Mesenchymal stem cell (in vitro differentiated cells and primary cell): ENCODE measurements around the gene L3MBTL3.

Experiments
- DNase-seq: peaks from one replicate; pipeline ENCODE4 v3.0.0-alpha.2; 2013
- H2AFZ ChIP-seq: one replicate; pipeline ENCODE4 v1.6.1; 2013; ENCODE audit warnings: low read depth, mild to moderate bottlenecking, control low read depth, inconsistent platforms, low read length, moderate library complexity
- H2AK5ac ChIP-seq: 2 replicates; pipeline ENCODE4 v1.6.1; 2013; ENCODE audit warnings: low read length, moderate library complexity, mild to moderate bottlenecking, inconsistent platforms; ENCODE audit not compliant: severe bottlenecking
- H2BK120ac ChIP-seq: one replicate; pipeline ENCODE4 v1.6.1; 2013; ENCODE audit warnings: low read depth, mild to moderate bottlenecking, inconsistent platforms, low read length, moderate library complexity
- H2BK12ac ChIP-seq, 2 experiments: one replicate each; pipeline ENCODE4 v1.6.1; 2013; ENCODE audit warnings: inconsistent platforms in 2 of 2, low read length in 2 of 2, mild to moderate bottlenecking in 2 of 2, moderate library complexity in 2 of 2, control low read depth in 1 of 2
- H2BK15ac ChIP-seq: one replicate; pipeline ENCODE4 v1.6.1; 2013; ENCODE audit warnings: mild to moderate bottlenecking, low read depth, inconsistent platforms; ENCODE audit not compliant: poor library complexity, severe bottlenecking
- H2BK5ac ChIP-seq: 2 replicates; pipeline ENCODE4 v1.6.1; 2013; ENCODE audit warnings: low read depth, mild to moderate bottlenecking, low read length, control low read depth, inconsistent platforms; ENCODE audit not compliant: poor library complexity, severe bottlenecking
- H3K14ac ChIP-seq, 2 experiments: one replicate each; pipeline ENCODE4 v1.6.1; 2013; ENCODE audit warnings: inconsistent platforms in 2 of 2, low read length in 2 of 2, control low read depth in 1 of 2, mild to moderate bottlenecking in 1 of 2, moderate library complexity in 1 of 2
- H3K18ac ChIP-seq, 2 experiments: one replicate each; pipeline ENCODE4 v1.6.1; 2013; ENCODE audit warnings: inconsistent platforms in 2 of 2, low read length in 2 of 2, control low read depth in 1 of 2, low read depth in 1 of 2, mild to moderate bottlenecking in 1 of 2
- H3K23ac ChIP-seq, 2 experiments: one replicate each; pipeline ENCODE4 v1.6.1; 2013; ENCODE audit warnings: inconsistent platforms in 2 of 2, low read length in 2 of 2, mild to moderate bottlenecking in 2 of 2, moderate library complexity in 2 of 2, control low read depth in 1 of 2
- H3K27ac ChIP-seq: 2 replicates; pipeline ENCODE4 v1.5.1; 2013; ENCODE audit warnings: mild to moderate bottlenecking, moderate library complexity, low read length, control low read depth, inconsistent platforms; ENCODE audit not compliant: poor library complexity, severe bottlenecking
- H3K27me3 ChIP-seq, 2 experiments: 2 replicates each; pipeline versions ENCODE4 v1.6.1 to v1.7.0; 2013; ENCODE audit warnings: low read length in 2 of 2, mild to moderate bottlenecking in 2 of 2, moderate library complexity in 2 of 2, control low read depth in 1 of 2, inconsistent platforms in 1 of 2; ENCODE audit not compliant: control insufficient read depth in 1 of 2, insufficient read depth in 1 of 2
- H3K36me3 ChIP-seq, 2 experiments: 2 replicates each; pipeline versions ENCODE4 v1.6.1 to v1.7.0; 2013; ENCODE audit warnings: low read length in 2 of 2, control low read depth in 1 of 2, inconsistent platforms in 1 of 2, low read depth in 1 of 2, mild to moderate bottlenecking in 1 of 2; ENCODE audit not compliant: insufficient read depth in 2 of 2, control insufficient read depth in 1 of 2
- H3K4ac ChIP-seq, 2 experiments: one replicate each; pipeline ENCODE4 v1.6.1; 2013; ENCODE audit warnings: inconsistent platforms in 2 of 2, low read length in 2 of 2, mild to moderate bottlenecking in 2 of 2, moderate library complexity in 2 of 2, control low read depth in 1 of 2, low read depth in 1 of 2
- H3K4me1 ChIP-seq: 2 replicates; pipeline ENCODE4 v1.6.1; 2013; ENCODE audit warnings: low read depth, low read length, control low read depth; ENCODE audit not compliant: control insufficient read depth, insufficient read depth
- H3K4me2 ChIP-seq: 2 replicates; pipeline ENCODE4 v1.6.1; 2013; ENCODE audit warnings: low read length, mild to moderate bottlenecking, inconsistent platforms; ENCODE audit not compliant: poor library complexity, severe bottlenecking
- H3K4me3 ChIP-seq, 2 experiments: 2 replicates each; pipeline versions ENCODE4 v1.5.1 to v1.7.0; 2013; ENCODE audit warnings: low read length in 2 of 2, mild to moderate bottlenecking in 2 of 2, control low read depth in 1 of 2, low read depth in 1 of 2; ENCODE audit not compliant: insufficient read depth in 1 of 2
- H3K79me1 ChIP-seq: replicated peaks from 2 replicates; pipeline ENCODE4 v1.6.1; 2013; ENCODE audit warnings: mild to moderate bottlenecking, control low read depth, low read length, inconsistent platforms; ENCODE audit not compliant: poor library complexity, severe bottlenecking
- H3K9ac ChIP-seq: 2 replicates; pipeline ENCODE4 v1.7.0; 2013; ENCODE audit warnings: mild to moderate bottlenecking, low read length, moderate library complexity
- H3K9me3 ChIP-seq: 2 replicates; pipeline ENCODE4 v1.7.0; 2013; ENCODE audit warnings: mild to moderate bottlenecking, low read length; ENCODE audit not compliant: control insufficient read depth
- H4K8ac ChIP-seq: one replicate; pipeline ENCODE4 v1.6.1; 2013; ENCODE audit warnings: inconsistent platforms, mild to moderate bottlenecking, low read length, moderate library complexity
- H4K91ac ChIP-seq: one replicate; pipeline ENCODE4 v1.6.1; 2013; ENCODE audit warnings: mild to moderate bottlenecking, low read length, inconsistent platforms
- WGBS: methylation state at CpG from one replicate; pipeline ENCODE4 v1.1.7; 2013; ENCODE audit warnings: mixed read lengths; 5-methylcytosine and 5-hydroxymethylcytosine counted together

Gene L3MBTL3

DNA sequence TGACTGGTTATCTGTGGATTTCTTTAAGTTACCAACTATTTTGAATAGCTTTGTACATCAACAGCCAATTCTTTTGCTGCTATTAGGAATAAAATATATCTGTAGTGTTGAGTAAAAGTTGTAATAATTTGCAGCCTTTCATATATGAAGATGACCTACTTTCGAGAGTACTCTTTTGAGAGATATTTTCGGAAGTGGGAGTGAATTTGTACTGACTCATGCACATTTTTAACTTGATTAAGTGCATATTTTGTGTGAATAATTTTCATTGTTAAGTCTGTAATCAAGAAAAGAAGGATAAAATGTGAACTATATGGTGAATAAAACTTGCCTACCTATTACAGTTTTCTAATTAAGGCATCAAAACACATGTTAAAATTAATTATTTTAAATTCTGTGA, 51.9 kb downstream of the L3MBTL3 start:
- no peaks in the 10 kb centered on the region for H3K27me3 ChIP-seq
- H4K8ac ChIP-seq = no peak overlapping the region
- no peak for DNase-seq
- H2BK12ac ChIP-seq = no peak overlapping the region
- H3K79me1 ChIP-seq = peaks cover 11% of the 10 kb centered on the region
- H3K23ac ChIP-seq = no peak overlapping the region
- no peak overlapping the region for H2AFZ ChIP-seq
- H3K14ac ChIP-seq = no peak overlapping the region
- 92% methylated on average over 2 of the region's 2 CpGs for WGBS
- no peak overlapping the region for H3K18ac ChIP-seq
- H2BK5ac ChIP-seq = no peak overlapping the region
- H3K9me3 ChIP-seq = no peaks in the 10 kb centered on the region
- no peak overlapping the region for H4K91ac ChIP-seq
- H3K4me2 ChIP-seq = no peak overlapping the region
- H2AK5ac ChIP-seq = no peak overlapping the region
- H3K4ac ChIP-seq = no peak overlapping the region
- no peak overlapping the region for H3K27ac ChIP-seq
- peaks cover 5 to 6% of the 10 kb centered on the region in 2 experiments for H3K36me3 ChIP-seq
- H3K9ac ChIP-seq = no peak overlapping the region
- no peak overlapping the region for H2BK15ac ChIP-seq
- H3K4me1 ChIP-seq = no peaks in the 10 kb centered on the region
- no peak overlapping the region for H3K4me3 ChIP-seq
- H2BK120ac ChIP-seq = no peak overlapping the region

DNA sequence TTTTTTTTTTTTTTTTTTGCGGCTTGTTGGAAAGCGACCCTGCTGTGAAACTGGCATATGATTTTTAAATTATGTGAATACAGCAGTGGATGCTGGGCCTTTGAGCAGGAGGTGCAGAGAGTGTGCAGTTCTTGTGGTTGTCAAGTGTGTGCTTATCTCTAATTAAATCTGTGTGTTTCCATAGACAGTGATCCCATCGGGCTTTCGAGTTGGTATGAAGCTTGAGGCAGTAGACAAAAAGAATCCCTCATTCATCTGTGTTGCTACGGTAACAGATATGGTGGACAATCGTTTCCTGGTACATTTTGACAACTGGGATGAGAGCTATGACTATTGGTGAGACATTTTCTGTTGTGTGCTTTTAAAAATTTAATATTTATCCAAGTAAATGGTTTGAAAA, 52.4 kb downstream of the L3MBTL3 start:
- H3K27me3 ChIP-seq = no peaks in the 10 kb centered on the region
- H3K4me2 ChIP-seq = no peak overlapping the region
- H2BK15ac ChIP-seq = no peak overlapping the region
- no peaks in the 10 kb centered on the region for H3K4me1 ChIP-seq
- H2BK12ac ChIP-seq = no peak overlapping the region
- no peak overlapping the region for H2AFZ ChIP-seq
- H3K14ac ChIP-seq = no peak overlapping the region
- no peak overlapping the region for H2BK5ac ChIP-seq
- no peak overlapping the region for H4K8ac ChIP-seq
- no peak overlapping the region for H3K4me3 ChIP-seq
- H3K23ac ChIP-seq = no peak overlapping the region
- H3K36me3 ChIP-seq = peaks cover 5 to 6% of the 10 kb centered on the region in 2 experiments
- no peak overlapping the region for H2AK5ac ChIP-seq
- H2BK120ac ChIP-seq = no peak overlapping the region
- DNase-seq = no peak
- H3K27ac ChIP-seq = no peak overlapping the region
- 97% methylated on average over 5 of the region's 6 CpGs for WGBS
- H3K4ac ChIP-seq = no peak overlapping the region
- H4K91ac ChIP-seq = no peak overlapping the region
- H3K79me1 ChIP-seq = peaks cover 10% of the 10 kb centered on the region
- H3K9ac ChIP-seq = no peak overlapping the region
- H3K18ac ChIP-seq = no peak overlapping the region
- H3K9me3 ChIP-seq = no peaks in the 10 kb centered on the region

DNA sequence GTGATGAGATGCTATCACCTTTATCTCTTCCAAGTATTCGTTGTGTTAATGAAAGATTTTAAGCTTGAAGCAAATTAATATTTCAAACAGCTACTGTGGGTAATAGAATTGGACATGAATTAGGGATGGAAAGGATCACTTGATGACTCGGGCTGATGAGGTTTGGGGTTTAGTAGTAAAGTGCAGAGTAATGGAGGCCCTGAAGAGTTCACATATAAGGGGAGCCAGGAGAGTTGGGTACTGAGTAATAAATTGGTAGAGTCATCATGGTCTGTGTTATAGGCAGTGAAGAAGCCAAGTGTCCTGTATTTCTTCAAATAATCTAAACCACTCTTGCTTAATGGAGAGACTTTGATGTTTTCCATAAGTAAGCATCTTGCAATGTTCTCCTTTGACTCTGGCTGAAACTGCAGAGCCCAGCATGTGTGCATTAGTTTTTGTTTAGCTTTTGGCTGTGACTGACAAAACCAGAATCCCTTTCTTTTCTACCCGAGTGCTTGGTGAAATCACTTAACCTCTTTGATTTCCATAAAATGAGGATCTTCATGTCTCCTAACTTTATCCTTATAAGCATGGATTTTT, 57.6 kb downstream of the L3MBTL3 start:
- no peak overlapping the region for H2BK120ac ChIP-seq
- H3K79me1 ChIP-seq = peaks cover 8% of the 10 kb centered on the region
- H3K4ac ChIP-seq = no peak overlapping the region
- H3K4me1 ChIP-seq = no peaks in the 10 kb centered on the region
- H2BK15ac ChIP-seq = no peak overlapping the region
- no peak overlapping the region for H3K4me3 ChIP-seq
- H2BK12ac ChIP-seq = no peak overlapping the region
- H3K14ac ChIP-seq = no peak overlapping the region
- no peak overlapping the region for H2BK5ac ChIP-seq
- no peak overlapping the region for H3K9ac ChIP-seq
- no peak overlapping the region for H4K91ac ChIP-seq
- no peak overlapping the region for H3K27ac ChIP-seq
- DNase-seq = peak; percentile 25
- no peak overlapping the region for H3K4me2 ChIP-seq
- H3K9me3 ChIP-seq = no peaks in the 10 kb centered on the region
- no peak overlapping the region for H2AFZ ChIP-seq
- no peak overlapping the region for H3K23ac ChIP-seq
- 77% methylated on average over 3 of the region's 3 CpGs for WGBS
- no peak overlapping the region for H4K8ac ChIP-seq
- no peaks in the 10 kb centered on the region for H3K27me3 ChIP-seq
- no peak overlapping the region for H3K18ac ChIP-seq
- H2AK5ac ChIP-seq = no peak overlapping the region
- no peaks in the 10 kb centered on the region for H3K36me3 ChIP-seq

DNA sequence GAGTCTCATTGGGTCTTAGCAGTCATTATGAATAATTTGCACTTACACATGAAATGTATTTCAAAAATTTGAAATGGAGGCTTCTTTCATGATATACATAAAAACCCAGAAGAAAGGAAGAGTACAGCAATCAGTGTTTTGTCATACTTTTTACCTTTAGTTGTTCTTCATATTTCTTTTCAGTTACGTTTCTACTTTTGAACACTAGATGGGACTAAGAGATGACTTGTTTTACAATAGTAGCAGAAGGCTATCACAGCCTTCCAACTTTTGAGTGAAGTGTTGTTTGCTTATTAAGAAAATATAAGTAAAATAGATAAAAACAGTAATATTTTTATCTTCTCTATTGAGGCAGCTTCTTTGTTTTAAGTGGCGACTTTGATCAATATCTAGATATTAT, 58.1 kb downstream of the L3MBTL3 start:
- H3K36me3 ChIP-seq = no peaks in the 10 kb centered on the region
- no peak overlapping the region for H4K8ac ChIP-seq
- no peak for DNase-seq
- no peak overlapping the region for H2BK12ac ChIP-seq
- no peak overlapping the region for H3K27ac ChIP-seq
- no peak overlapping the region for H2BK5ac ChIP-seq
- H2AFZ ChIP-seq = no peak overlapping the region
- H3K9ac ChIP-seq = no peak overlapping the region
- WGBS = no CpG with 5 or more reads among the region's 2 CpGs
- no peak overlapping the region for H2BK15ac ChIP-seq
- no peak overlapping the region for H4K91ac ChIP-seq
- no peak overlapping the region for H2BK120ac ChIP-seq
- no peak overlapping the region for H3K4me2 ChIP-seq
- no peak overlapping the region for H2AK5ac ChIP-seq
- no peaks in the 10 kb centered on the region for H3K4me1 ChIP-seq
- no peak overlapping the region for H3K23ac ChIP-seq
- no peak overlapping the region for H3K4ac ChIP-seq
- no peak overlapping the region for H3K14ac ChIP-seq
- H3K79me1 ChIP-seq = peaks cover 8% of the 10 kb centered on the region
- H3K4me3 ChIP-seq = no peak overlapping the region
- H3K9me3 ChIP-seq = no peaks in the 10 kb centered on the region
- H3K27me3 ChIP-seq = no peaks in the 10 kb centered on the region
- no peak overlapping the region for H3K18ac ChIP-seq
